PC-3 (cell line): ENCODE measurements around the gene GNB2.

Experiments used
- EZH2 ChIP-seq: fragments of 300-600 bp; sonication (generic); IDR thresholded peaks from one replicate; pipeline ENCODE4 v1.6.1; 2017; ENCODE audit warnings: antibody characterized with exemption, mild to moderate bottlenecking, low read length; ENCODE audit not compliant: unreplicated experiment
- TF ChIP-seq, protein P1 (sequence below): fragments of 300-600 bp; sonication (generic); conservative IDR thresholded peaks from 2 replicates; pipeline ENCODE4 v1.5.1; 2017; ENCODE audit warnings: antibody characterized with exemption, low read depth, mild to moderate bottlenecking, low read length

- TF ChIP-seq, protein P1, sequence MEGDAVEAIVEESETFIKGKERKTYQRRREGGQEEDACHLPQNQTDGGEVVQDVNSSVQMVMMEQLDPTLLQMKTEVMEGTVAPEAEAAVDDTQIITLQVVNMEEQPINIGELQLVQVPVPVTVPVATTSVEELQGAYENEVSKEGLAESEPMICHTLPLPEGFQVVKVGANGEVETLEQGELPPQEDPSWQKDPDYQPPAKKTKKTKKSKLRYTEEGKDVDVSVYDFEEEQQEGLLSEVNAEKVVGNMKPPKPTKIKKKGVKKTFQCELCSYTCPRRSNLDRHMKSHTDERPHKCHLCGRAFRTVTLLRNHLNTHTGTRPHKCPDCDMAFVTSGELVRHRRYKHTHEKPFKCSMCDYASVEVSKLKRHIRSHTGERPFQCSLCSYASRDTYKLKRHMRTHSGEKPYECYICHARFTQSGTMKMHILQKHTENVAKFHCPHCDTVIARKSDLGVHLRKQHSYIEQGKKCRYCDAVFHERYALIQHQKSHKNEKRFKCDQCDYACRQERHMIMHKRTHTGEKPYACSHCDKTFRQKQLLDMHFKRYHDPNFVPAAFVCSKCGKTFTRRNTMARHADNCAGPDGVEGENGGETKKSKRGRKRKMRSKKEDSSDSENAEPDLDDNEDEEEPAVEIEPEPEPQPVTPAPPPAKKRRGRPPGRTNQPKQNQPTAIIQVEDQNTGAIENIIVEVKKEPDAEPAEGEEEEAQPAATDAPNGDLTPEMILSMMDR = no peak
- no peak for TF ChIP-seq EZH2
These were observed 5.5 kb upstream of the GNB2 start for GRCh38 chr7:100668069-100668449.
